Measurements from ENCODE around the gene ZNF524. TPM values are rescaled to one million over a fixed set of nuclear protein-coding genes. Genes with fewer than 3 reads are reported as not detected.

The ZNF524 gene
- total RNA-seq, 1 donor from 2014 or later = 9.3 TPM

- no peak overlapping the region for H3K4me3 Mint-ChIP-seq (ENCODE audit: unreplicated experiment)
Measured at GRCh38 chr19:55620410-55621204, 20.5 kb downstream of the ZNF524 start.

GRCh38 chr19:55621205-55621672 lies 21.2 kb downstream of the ZNF524 start:
- peaks cover 17% of the 10 kb centered on the region for H3K27me3 Mint-ChIP-seq (ENCODE audit: unreplicated experiment)
- peaks cover 17% of the 10 kb centered on the region for H3K36me3 Mint-ChIP-seq (ENCODE audit: low read depth, unreplicated experiment)
- DNase-seq (ENCODE audit: low spot score) = no peak
- H3K27ac Mint-ChIP-seq (ENCODE audit: unreplicated experiment) = no peak overlapping the region
- no peaks in the 10 kb centered on the region for H3K9me3 Mint-ChIP-seq (ENCODE audit: unreplicated experiment)
- H3K4me1 Mint-ChIP-seq (ENCODE audit: unreplicated experiment) = peaks cover 16% of the 10 kb centered on the region
- H3K4me3 Mint-ChIP-seq (ENCODE audit: unreplicated experiment) = no peak overlapping the region
- TF ChIP-seq CTCF (IDR thresholded peaks at IDR 0.05; ENCODE audit: unreplicated experiment) = no peak

More at GRCh38 chr19:55620410-55621204, 20.5 kb downstream of the ZNF524 start:
- TF ChIP-seq CTCF (IDR thresholded peaks at IDR 0.05; ENCODE audit: unreplicated experiment) = no peak
- Mint-ChIP-seq H3K36me3 (ENCODE audit: low read depth, unreplicated experiment) (peaks cover 17% of the 10 kb centered on the region), H3K27ac (ENCODE audit: unreplicated experiment) (no peak overlapping the region), H3K9me3 (ENCODE audit: unreplicated experiment) (no peaks in the 10 kb centered on the region), H3K27me3 (ENCODE audit: unreplicated experiment) (peaks cover 17% of the 10 kb centered on the region), H3K4me1 (ENCODE audit: unreplicated experiment) (peaks cover 16% of the 10 kb centered on the region)
- DNase-seq (ENCODE audit: low spot score) = no peak

GRCh38 chr19:55621673-55622231 lies 21.7 kb downstream of the ZNF524 start:
- H3K4me3 Mint-ChIP-seq (ENCODE audit: unreplicated experiment) = no peak overlapping the region
- H3K4me1 Mint-ChIP-seq (ENCODE audit: unreplicated experiment) = peaks cover 16% of the 10 kb centered on the region
- H3K27ac Mint-ChIP-seq (ENCODE audit: unreplicated experiment) = no peak overlapping the region
- H3K36me3 Mint-ChIP-seq (ENCODE audit: low read depth, unreplicated experiment) = peaks cover 16% of the 10 kb centered on the region
- TF ChIP-seq CTCF (IDR thresholded peaks at IDR 0.05; ENCODE audit: unreplicated experiment) = no peak
- no peak for DNase-seq (ENCODE audit: low spot score)
- H3K27me3 Mint-ChIP-seq (ENCODE audit: unreplicated experiment) = peaks cover 15% of the 10 kb centered on the region
- no peaks in the 10 kb centered on the region for H3K9me3 Mint-ChIP-seq (ENCODE audit: unreplicated experiment)

- TF ChIP-seq CTCF (IDR thresholded peaks at IDR 0.05; ENCODE audit: unreplicated experiment) = no peak
- H3K27ac Mint-ChIP-seq (ENCODE audit: unreplicated experiment) = no peak overlapping the region
- no peak for DNase-seq (ENCODE audit: low spot score)
- H3K4me3 Mint-ChIP-seq (ENCODE audit: unreplicated experiment) = no peak overlapping the region
- no peaks in the 10 kb centered on the region for H3K9me3 Mint-ChIP-seq (ENCODE audit: unreplicated experiment)
- H3K27me3 Mint-ChIP-seq (ENCODE audit: unreplicated experiment) = peaks cover 11% of the 10 kb centered on the region
- H3K4me1 Mint-ChIP-seq (ENCODE audit: unreplicated experiment) = peaks cover 16% of the 10 kb centered on the region
- peaks cover 11% of the 10 kb centered on the region for H3K36me3 Mint-ChIP-seq (ENCODE audit: low read depth, unreplicated experiment)
Measured at GRCh38 chr19:55622242-55622969, 22.3 kb downstream of the ZNF524 start.

Data from endothelial cell (in vitro differentiated cells).